Omental fat pad (tissue), 4 donors: Measurements from ENCODE around the gene SMIM30. TPM values are rescaled to one million over a fixed set of nuclear protein-coding genes. Genes with fewer than 3 reads are reported as not detected.

ENCODE experiments used
- ATAC-seq: fragments of 150-250 bp; one replicate; pipeline ENCODE4 v1.9.1; 2016; ENCODE audit warnings: mild to moderate bottlenecking, moderate library complexity; ENCODE audit not compliant: low FRiP score
- DNase-seq: peaks from one replicate; pipeline ENCODE4 v3.0.0-alpha.2; 2019; ENCODE audit warnings: low spot score
- total RNA-seq, 4 donors: library from RNA; depleted of rRNA; stranded (reverse); fragments of >200 nt; gene quantifications; one replicate each; pipeline ENCODE4 v1.1.0, GENCODE V29; 2016
- TF ChIP-seq, protein P1 (sequence below), 3 donors: fragments of 450-650 bp; IDR thresholded peaks; one replicate each; pipeline ENCODE4 v1.5.1; 2016 to 2017; ENCODE audit warnings: antibody characterized with exemption in 3 of 3, mild to moderate bottlenecking in 3 of 3, moderate library complexity in 2 of 3

SMIM30 gene
- total RNA-seq, 4 donors from 2014 or later = 24.7 to 49.0 (median 38.7) TPM

DNA sequence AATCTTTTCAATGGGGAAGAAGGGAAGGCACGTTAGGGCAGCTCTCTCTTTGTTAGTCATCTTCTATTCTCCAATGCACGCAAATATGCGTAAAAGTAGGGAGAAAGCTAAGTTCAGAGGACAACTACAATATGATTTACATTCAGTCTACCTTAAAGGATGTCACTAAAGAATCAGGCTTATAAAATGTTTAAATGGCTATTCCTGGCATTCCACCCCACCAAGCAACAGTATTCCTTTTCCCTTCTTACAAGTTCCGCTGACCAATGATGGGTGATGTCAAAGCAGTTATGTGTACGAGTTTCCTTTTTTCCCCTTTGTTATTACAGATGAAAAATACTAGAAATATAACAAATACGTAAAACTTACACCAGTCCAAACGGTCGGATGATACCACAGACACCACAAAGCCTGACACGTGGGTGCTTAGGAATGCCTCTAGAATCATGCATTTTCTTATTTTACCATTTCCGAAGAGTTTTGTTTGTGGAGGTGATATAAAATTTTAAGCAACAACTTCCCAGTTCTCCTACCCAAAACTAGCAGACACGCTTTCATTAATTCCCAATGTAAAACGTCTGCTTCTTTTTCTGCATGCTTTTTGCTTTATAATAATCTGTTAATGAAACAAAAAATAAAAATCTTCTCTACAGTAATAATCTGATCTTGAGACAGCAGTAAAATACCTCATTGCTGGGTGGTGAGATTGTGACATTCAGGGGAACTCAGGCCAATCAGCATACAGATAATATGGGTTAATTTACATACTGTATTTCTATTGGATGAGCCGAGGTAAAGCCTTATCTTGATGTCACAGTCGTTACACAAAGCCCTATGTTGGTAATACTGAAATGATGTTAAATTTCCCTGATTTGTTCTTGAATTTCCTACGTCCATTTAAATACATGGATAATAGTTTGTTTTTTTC is 31.0 kb downstream of the SMIM30 start:
- DNase-seq = no peak

DNA sequence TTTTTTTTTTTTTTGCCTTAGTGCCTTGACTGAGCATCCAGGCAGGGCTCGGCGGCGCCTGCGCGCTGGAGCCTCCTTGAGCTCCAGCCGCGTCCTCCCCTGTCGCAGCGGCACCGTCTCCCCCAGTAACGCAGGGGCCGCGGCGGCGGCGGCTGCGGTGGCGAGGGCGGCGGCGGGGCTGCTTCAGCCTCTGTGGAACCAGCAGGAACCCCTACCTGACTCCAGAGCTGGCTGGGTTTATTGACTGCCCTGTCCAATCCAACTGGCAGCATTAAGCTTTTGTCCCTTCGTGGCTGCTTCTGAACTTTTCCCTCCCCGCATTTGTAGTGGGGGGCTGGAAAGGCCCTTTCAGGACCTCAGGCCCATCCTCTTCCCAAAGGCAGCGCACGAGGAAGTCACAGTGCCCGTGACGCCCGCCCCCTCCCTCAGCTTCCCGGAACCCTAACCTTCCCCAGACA is 31.9 kb downstream of the SMIM30 start, which contains the start of gene GPR85:
TSS of gene GPR85 (minus strand) at position 397 of the 458 bp plus-strand sequence. CDS start 2,106 bp downstream, outside the sequence.
- DNase-seq (no peak), ATAC-seq (peak; percentile 51)
- TF ChIP-seq, protein P1, sequence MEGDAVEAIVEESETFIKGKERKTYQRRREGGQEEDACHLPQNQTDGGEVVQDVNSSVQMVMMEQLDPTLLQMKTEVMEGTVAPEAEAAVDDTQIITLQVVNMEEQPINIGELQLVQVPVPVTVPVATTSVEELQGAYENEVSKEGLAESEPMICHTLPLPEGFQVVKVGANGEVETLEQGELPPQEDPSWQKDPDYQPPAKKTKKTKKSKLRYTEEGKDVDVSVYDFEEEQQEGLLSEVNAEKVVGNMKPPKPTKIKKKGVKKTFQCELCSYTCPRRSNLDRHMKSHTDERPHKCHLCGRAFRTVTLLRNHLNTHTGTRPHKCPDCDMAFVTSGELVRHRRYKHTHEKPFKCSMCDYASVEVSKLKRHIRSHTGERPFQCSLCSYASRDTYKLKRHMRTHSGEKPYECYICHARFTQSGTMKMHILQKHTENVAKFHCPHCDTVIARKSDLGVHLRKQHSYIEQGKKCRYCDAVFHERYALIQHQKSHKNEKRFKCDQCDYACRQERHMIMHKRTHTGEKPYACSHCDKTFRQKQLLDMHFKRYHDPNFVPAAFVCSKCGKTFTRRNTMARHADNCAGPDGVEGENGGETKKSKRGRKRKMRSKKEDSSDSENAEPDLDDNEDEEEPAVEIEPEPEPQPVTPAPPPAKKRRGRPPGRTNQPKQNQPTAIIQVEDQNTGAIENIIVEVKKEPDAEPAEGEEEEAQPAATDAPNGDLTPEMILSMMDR (IDR thresholded peaks at IDR 0.05) = no peak

More for the DNA sequence above, 31.0 kb downstream of the SMIM30 start:
- ATAC-seq = peak; percentile 77
- TF ChIP-seq, protein P1 (IDR thresholded peaks at IDR 0.05) = no peak

DNA sequence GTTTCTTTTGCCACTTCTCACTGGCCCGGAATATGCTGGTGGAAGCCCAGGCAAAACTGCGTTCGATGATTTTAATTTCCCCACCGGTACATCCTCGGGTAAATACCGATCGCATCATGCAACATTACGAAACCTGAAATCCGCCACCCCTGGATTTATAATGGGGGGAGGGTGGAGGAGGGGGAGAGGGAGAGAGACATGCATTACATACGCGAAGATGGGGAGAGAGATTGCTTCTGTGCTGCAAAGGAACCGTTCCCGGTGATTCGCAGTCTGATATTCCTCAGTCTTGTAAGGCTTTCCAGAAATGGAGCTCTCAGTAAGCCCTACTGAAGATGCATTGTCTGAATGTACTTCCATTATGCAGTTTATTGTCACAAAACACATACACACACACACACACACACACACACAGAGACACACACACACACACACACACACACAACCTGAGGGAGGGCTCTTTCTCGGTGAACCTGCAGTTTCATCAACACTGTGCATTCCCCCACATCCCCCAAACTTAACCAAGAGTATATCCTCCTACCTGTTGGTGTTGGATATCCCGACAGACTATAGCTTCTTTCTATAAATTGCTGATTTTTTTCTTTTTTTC is 32.5 kb downstream of the SMIM30 start:
- ATAC-seq = peak; percentile 60
- TF ChIP-seq, protein P1 (IDR thresholded peaks at IDR 0.05) = no peak
- DNase-seq = no peak

DNA sequence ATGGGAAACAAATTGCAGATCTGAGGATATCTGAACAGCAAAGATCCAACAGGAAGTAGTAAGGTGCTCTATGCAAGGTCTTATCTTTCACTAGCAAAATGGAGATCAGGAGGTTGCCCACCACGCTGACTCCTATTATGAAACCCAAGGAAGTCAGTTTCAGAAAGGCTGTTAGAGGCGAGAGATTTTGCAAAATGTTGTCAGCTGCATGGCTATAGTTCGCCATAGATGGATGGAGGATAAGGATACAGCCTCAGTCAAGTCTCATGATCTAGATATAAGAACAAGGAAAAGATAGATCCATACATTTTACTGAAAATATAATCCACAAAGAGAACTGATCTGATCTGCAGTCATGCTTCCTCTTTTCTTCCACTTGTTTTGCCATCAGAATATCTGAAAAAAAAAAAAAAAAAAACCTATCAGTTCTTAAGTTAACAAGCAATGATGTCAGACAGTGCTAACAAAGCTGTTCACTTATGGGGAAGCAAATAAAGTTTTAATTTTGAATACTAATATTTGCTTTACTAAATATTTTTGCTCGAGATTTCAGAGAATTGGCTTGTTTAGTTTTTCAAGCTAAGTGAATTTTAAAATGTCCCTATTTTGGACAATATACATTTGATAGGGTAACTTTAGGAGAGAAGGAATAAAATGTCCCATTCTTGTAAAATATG is 33.7 kb downstream of the SMIM30 start:
- ATAC-seq = no peak
- TF ChIP-seq, protein P1 (IDR thresholded peaks at IDR 0.05) = no peak

DNA sequence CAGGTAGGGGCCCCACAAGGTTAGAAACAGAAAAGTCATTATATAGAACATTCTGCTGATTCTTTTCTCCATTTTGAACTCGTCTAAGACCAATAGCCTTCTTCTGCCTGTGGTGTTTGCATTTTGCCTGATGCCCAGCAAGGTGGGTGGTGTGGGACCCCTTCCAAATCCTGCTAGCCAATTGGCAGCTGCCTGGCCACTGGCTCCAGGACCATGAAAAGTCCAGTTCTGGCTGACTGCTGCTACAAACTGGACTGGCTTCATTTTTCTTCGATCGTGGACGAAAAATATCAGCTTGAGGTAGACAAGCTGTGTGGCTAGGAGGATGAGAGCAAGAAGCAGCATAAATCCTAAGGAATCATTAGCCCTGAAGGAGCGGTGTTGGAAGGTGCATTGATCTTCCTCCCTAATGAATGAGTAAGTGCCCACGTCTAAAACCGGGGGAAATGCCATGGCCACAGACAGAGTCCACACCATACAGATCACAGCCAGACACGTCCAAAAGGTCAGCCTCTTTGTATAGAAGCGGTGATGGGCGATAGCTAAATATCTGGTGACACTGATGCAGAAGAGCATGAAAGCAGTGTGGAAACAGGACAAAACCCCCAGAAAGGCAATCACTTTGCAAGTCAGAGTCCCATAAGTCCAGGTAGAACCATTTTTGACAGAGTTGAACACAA is 34.4 kb downstream of the SMIM30 start:
- TF ChIP-seq, protein P1 (IDR thresholded peaks at IDR 0.05) = no peak
- ATAC-seq (no peak), DNase-seq (no peak)

More for the DNA sequence above, 33.7 kb downstream of the SMIM30 start:
- no peak for DNase-seq

DNA sequence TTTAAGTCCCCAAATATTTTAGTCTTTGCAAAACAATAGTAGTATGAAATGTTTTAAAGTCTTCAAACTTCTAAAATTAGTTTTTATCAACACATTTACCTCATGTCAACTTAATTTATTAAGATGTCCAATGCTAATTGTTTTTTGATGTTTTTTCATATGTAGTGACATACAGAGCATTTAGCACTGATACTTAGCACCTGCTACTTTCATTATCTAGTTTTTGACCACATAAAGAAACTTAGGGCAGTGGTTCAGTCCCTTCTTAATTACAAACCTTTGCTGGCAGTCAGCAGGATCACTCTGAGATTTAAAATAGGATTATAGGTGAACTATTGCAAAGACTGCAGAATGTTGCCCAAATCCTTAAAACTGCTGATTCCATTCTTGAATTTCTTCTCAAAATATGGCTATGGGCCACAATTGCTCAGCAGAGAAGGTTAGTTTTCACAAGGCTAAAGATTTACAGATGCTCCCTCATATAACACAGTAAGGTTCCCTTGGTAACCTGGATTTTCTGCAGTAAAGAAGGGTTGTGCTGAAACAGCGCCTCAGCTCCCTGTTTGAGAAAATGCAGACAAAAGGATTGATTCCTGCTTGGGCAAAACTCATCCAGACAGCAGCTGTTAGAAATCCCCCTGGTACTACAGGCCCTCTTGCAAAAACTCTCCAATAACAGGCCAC is 35.1 kb downstream of the SMIM30 start:
- no peak for DNase-seq
- TF ChIP-seq, protein P1 (IDR thresholded peaks at IDR 0.05) = no peak
- ATAC-seq = no peak
